H1 (cell line): ENCODE results near the gene VSIG10L. TPM values are rescaled to one million over a fixed set of nuclear protein-coding genes. Genes with fewer than 3 reads are reported as not detected.

Source experiments
- TAF7 ChIP-seq: optimal IDR thresholded peaks from 2 replicates; pipeline ENCODE3; 2011; ENCODE audit warnings: low read depth, mild to moderate bottlenecking, inconsistent platforms, low read length, moderate library complexity, borderline replicate concordance
- TCF12 ChIP-seq: IDR thresholded peaks from 2 replicates; pipeline ENCODE4 v1.6.1; 2011; ENCODE audit warnings: low read depth, mild to moderate bottlenecking, low read length
- polyA plus RNA-seq, 7 experiments: library from polyadenylated mRNA; depleted of rRNA in 3 of 7; stranded (reverse) in 5 of 7; unstranded in 2 of 7; fragments of >200 nt in 5 of 7; fragments of 200-250 nt in 2 of 7; gene quantifications; 1 replicate in 5 of 7; 2 replicates in 1 of 7; 4 replicates in 1 of 7; pipeline versions ENCODE4 v1.2.1 to v1.2.3, GENCODE V29; 2011 to 2013; ENCODE audit warnings: missing spikeins in 2 of 7, mixed read lengths in 2 of 7
- total RNA-seq: library from RNA; stranded (reverse); fragmentation: NEBNext Ultra II Directional; extraction: Animal tissue kit (Norgen Biotek cat#: 25700); gene quantifications from 2 replicates; pipeline ENCODE4 v1.2.1, GENCODE V29; 2021

The VSIG10L gene
- total and polyA plus RNA-seq, 2 of the 8 experiments (the other 6 are each of a cell fraction or from before 2014, with no cell fraction given): 10.3 to 10.4 TPM

- TF ChIP-seq TAF7 (no peak), TCF12 (no peak)
Measured at GRCh38 chr19:51341976-51342580, at the start of gene VSIG10L (continued).
